Loucy (cell line): ENCODE results near the gene LCN10.

Source experiments
- H2AFZ ChIP-seq: fragments of 200-600 bp; sonication (generic); 2 replicates; pipeline ENCODE4 v1.6.0; 2016; ENCODE audit warnings: antibody characterized with exemption, mild to moderate bottlenecking, low read length, moderate library complexity
- H3F3A ChIP-seq: fragments of 200-600 bp; 2 replicates; pipeline ENCODE4 v1.6.0; 2016; ENCODE audit warnings: antibody characterized with exemption, low read depth, mild to moderate bottlenecking
- H3K27me3 ChIP-seq: fragments of 200-600 bp; sonication (generic); 2 replicates; pipeline ENCODE4 v1.6.1; 2014; ENCODE audit warnings: low read length, mild to moderate bottlenecking; ENCODE audit not compliant: insufficient read depth, poor library complexity, severe bottlenecking
- H3K36me3 ChIP-seq: fragments of 200-600 bp; sonication (generic); 2 replicates; pipeline ENCODE4 v1.6.1; 2016; ENCODE audit warnings: low read length; ENCODE audit not compliant: insufficient read depth
- H3K4me1 ChIP-seq: fragments of 200-600 bp; sonication (generic); 2 replicates; pipeline ENCODE4 v1.5.1; 2014; ENCODE audit warnings: low read length, mild to moderate bottlenecking; ENCODE audit not compliant: insufficient read depth, poor library complexity, severe bottlenecking
- H3K4me2 ChIP-seq: fragments of 200-600 bp; sonication (generic); 2 replicates; pipeline ENCODE4 v1.6.0; 2014; ENCODE audit warnings: antibody characterized with exemption, low read length, low read depth, mild to moderate bottlenecking; ENCODE audit not compliant: poor library complexity, severe bottlenecking
- H3K4me3 ChIP-seq: fragments of 200-600 bp; sonication (generic); 2 replicates; pipeline ENCODE4 v1.5.1; 2014; ENCODE audit warnings: low read length, mild to moderate bottlenecking, mixed read lengths; ENCODE audit not compliant: poor library complexity, severe bottlenecking
- H3K79me2 ChIP-seq: fragments of 200-600 bp; sonication (generic); 2 replicates; pipeline ENCODE4 v1.6.1; 2014; ENCODE audit warnings: low read length; ENCODE audit not compliant: insufficient read depth
- H3K9ac ChIP-seq: fragments of 200-600 bp; sonication (generic); 2 replicates; pipeline ENCODE4 v1.6.0; 2014; ENCODE audit warnings: mild to moderate bottlenecking, low read depth, low read length, moderate library complexity; ENCODE audit not compliant: poor library complexity, severe bottlenecking
- H3K9me2 ChIP-seq: fragments of 200-600 bp; sonication (generic); replicated peaks from 2 replicates; pipeline ENCODE4 v1.6.1; 2016; ENCODE audit warnings: low read depth, low read length, mixed read lengths
- H3K9me3 ChIP-seq: fragments of 200-600 bp; sonication (generic); 2 replicates; pipeline ENCODE4 v1.6.1; 2014; ENCODE audit warnings: mild to moderate bottlenecking, antibody characterized with exemption, low read length, low read depth; ENCODE audit not compliant: insufficient read depth
- H4K20me1 ChIP-seq: fragments of 200-600 bp; sonication (generic); 2 replicates; pipeline ENCODE4 v1.6.0; 2014; ENCODE audit warnings: antibody characterized with exemption, low read length, mild to moderate bottlenecking; ENCODE audit not compliant: insufficient read depth, poor library complexity, severe bottlenecking
- CTCF ChIP-seq: fragments of 200-600 bp; sonication (generic); conservative IDR thresholded peaks from 2 replicates; pipeline ENCODE4 v1.5.1; 2014; ENCODE audit warnings: mild to moderate bottlenecking, antibody characterized with exemption, low read length
- EZH2phosphoT487 ChIP-seq: fragments of 200-600 bp; IDR thresholded peaks from 2 replicates; pipeline ENCODE4 v1.6.1; 2018; ENCODE audit warnings: antibody characterized with exemption, mild to moderate bottlenecking, moderate library complexity, borderline replicate concordance

The LCN10 gene

GRCh38 chr9:136754059-136754572 lies 11.4 kb upstream of the LCN10 start:
- H4K20me1 ChIP-seq, result no peaks in the 10 kb centered on the region
- no peaks in the 10 kb centered on the region for H3K36me3 ChIP-seq
- no peak for TF ChIP-seq CTCF
- TF ChIP-seq EZH2phosphoT487, result no peak
- H3K4me1 ChIP-seq, result no peaks in the 10 kb centered on the region
- H2AFZ ChIP-seq, result no peak overlapping the region
- no peak overlapping the region for H3K9ac ChIP-seq
- H3K4me3 ChIP-seq, result no peak overlapping the region
- no peaks in the 10 kb centered on the region for H3F3A ChIP-seq
- no peaks in the 10 kb centered on the region for H3K79me2 ChIP-seq
- no peaks in the 10 kb centered on the region for H3K27me3 ChIP-seq
- H3K4me2 ChIP-seq, result no peak overlapping the region
- H3K9me3 ChIP-seq, result peaks cover 9% of the 10 kb centered on the region; the same call in 1 of the 2 replicates
- H3K9me2 ChIP-seq, result no peaks in the 10 kb centered on the region

GRCh38 chr9:136753371-136754058 lies 10.8 kb upstream of the LCN10 start:
- Histone ChIP-seq H3K4me2 (no peak overlapping the region), H3K79me2 (no peaks in the 10 kb centered on the region), H3K36me3 (no peaks in the 10 kb centered on the region), H3F3A (no peaks in the 10 kb centered on the region), H3K27me3 (no peaks in the 10 kb centered on the region), H4K20me1 (no peaks in the 10 kb centered on the region), H3K4me3 (no peak overlapping the region), H2AFZ (no peak overlapping the region), H3K9me2 (no peaks in the 10 kb centered on the region), H3K4me1 (no peaks in the 10 kb centered on the region), H3K9me3 (peaks cover 9% of the 10 kb centered on the region; the same call in 1 of the 2 replicates), H3K9ac (no peak overlapping the region)
- TF ChIP-seq CTCF (no peak), EZH2phosphoT487 (no peak)

GRCh38 chr9:136751814-136752213 lies 9.1 kb upstream of the LCN10 start:
- TF ChIP-seq CTCF (no peak), EZH2phosphoT487 (no peak)
- Histone ChIP-seq H3K36me3 (no peaks in the 10 kb centered on the region), H3K4me3 (no peak overlapping the region), H3K27me3 (no peaks in the 10 kb centered on the region), H3K9ac (no peak overlapping the region), H3F3A (no peaks in the 10 kb centered on the region), H3K9me2 (no peaks in the 10 kb centered on the region), H3K4me1 (no peaks in the 10 kb centered on the region), H2AFZ (no peak overlapping the region), H3K79me2 (no peaks in the 10 kb centered on the region), H4K20me1 (no peaks in the 10 kb centered on the region), H3K4me2 (no peak overlapping the region), H3K9me3 (peaks cover 9% of the 10 kb centered on the region; the same call in 1 of the 2 replicates)
